Measurements from ENCODE around the gene TAF6. TPM values are rescaled to one million over a fixed set of nuclear protein-coding genes. Genes with fewer than 3 reads are reported as not detected.

The TAF6 gene
- total RNA-seq, 1 experiment from 2014 or later = 62.1 TPM

- DNase-seq (ENCODE audit: low spot score) = no peak
These were observed 23.5 kb downstream of the TAF6 start for GRCh38 chr7:100095704-100096103.

DNA sequence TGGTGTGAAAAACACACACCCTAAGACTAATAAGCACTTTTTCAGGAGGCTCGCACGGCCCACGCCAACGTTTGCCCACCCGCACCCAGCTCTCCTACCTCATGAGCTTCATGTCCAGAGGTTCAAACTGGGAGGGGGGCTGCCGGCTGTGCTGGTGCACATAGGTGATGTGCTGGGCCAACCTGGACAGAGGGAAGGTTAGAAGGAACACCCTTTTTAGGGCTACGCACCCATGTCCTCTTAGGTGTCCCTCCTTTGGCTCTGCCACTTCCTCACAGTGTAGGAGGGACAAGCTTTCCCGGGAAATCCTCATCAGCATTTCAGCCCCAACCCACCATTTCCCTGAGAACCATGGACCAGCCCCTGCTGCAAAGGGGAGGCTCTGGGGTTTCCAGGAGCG is 23.9 kb downstream of the TAF6 start:
- no peak for DNase-seq (ENCODE audit: low spot score)

DNA sequence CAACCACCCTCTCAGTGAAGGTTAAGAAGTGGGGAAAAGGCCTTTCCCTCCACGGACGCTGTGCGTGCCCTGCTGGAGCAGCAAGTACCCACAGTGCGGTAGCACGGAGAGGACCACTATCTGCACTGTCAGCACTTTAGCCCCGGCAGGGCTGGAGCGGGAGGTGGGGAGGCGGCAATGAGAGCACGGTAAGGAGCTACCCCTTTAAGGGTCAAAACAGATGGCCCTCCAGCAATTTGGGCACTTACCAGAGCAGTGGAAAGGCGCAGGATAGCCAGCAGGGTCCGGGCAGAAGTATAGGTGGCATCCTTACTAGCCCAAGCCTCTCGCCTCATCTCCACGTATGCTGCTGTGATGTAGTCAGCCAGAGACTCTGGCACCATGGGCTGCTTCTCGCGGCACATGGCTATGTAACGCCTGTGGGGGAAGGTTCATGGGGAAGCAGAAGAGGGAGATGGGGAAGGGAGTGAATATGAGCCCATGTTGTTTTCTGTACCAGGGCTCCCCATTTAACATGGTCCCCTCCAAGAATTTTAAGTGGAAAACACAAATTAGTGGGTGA is 25.2 kb downstream of the TAF6 start:
- DNase-seq (ENCODE audit: low spot score) = no peak

DNA sequence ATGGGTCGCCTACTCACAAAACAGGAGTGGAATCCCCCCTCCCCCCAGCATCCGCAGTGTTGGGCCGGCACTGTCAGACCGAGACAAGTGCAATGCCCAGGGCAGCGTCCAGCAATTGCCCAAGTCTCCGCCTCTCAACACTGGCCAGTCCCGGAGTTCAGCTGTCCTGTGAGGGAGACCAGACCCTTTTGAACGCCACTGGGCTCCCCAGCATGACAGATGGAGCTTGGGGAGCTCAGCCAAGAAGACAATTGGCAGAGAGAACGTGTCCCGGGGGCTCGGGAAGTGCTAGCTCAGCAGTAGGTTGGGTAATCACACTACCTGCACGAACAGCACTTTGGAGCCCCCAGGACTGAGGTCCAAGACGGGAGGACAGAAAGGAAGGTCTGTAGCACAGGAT is 25.7 kb downstream of the TAF6 start:
- no peak for DNase-seq (ENCODE audit: low spot score)

- DNase-seq (ENCODE audit: low spot score) = no peak
These were observed 26.1 kb downstream of the TAF6 start for GRCh38 chr7:100093054-100093453.

DNA sequence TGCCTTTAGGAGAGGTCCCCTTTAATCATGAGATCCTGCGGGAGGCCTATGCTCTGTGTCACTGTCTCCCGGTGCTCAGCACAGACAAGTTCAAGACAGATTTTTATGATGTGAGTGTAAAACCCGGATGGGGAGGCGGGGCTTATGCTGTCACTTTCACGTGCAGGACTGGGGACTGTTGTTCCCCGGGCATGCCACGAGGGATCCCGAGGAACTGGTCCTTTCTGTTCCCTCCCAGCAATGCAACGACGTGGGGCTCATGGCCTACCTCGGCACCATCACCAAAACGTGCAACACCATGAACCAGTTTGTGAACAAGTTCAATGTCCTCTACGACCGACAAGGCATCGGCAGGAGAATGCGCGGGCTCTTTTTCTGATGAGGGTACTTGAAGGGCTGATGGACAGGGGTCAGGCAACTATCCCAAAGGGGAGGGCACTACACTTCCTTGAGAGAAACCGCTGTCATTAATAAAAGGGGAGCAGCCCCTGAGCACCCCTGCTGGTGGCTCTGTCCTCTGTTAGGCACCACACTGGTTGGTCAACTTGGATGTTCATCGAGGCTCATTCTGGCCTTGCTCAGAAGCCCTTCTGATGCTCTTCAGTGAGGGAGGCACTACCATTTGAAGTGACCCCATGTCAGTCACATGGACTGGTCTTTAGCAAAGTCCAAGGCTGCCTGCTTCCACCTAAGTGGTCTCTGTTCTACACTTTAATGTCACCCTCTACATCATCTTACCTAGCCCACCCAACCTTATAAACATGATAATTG is 27.6 kb downstream of the TAF6 start:
- no peak for DNase-seq (ENCODE audit: low spot score)

DNA sequence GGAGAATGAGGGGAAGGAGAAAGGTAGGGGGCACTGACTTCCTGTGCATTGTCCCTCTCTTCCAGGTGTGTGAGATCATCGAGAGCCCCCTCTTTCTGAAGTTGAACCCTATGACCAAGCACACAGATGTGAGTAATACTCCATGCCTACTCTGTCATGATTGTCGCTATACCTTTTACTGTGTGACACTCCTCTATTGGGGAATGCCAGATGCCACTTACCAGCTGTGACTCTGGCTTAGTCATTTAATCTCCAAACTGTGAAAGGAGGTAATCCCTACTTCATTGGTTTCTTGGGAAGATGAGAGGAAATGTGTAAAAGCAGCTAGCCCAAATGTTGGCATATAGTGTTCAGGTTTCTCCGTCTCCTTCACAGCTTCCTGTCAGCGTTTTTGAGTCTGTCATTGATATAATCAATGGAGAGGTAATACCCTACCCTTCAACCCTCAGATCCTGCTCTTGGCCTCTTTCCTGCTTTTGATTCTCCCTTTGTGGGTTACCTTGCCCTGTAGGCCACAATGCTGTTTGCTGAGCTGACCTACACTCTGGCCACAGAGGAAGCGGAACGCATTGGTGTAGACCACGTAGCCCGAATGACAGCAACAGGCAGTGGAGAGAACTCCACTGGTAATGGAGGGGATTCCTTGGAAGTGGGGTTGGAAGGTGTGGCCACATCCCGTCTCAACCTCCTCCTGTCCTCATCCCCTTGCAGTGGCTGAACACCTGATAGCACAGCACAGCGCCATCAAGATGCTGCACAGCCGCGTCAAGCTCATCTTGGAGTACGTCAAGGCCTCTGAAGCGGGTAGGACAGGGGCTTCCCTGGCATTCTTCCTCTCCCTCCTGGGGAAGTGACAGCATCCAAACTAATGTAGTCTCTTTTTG is 28.4 kb downstream of the TAF6 start:
- DNase-seq (ENCODE audit: low spot score) = no peak

- no peak for DNase-seq (ENCODE audit: low spot score)
These were observed 29.5 kb downstream of the TAF6 start for GRCh38 chr7:100089458-100090196.

- DNase-seq (ENCODE audit: low spot score) = peak; percentile 64
These were observed 30.3 kb downstream of the TAF6 start, which contains the start of gene COPS6 for GRCh38 chr7:100088621-100089457. Gene COPS6, plus strand, starts transcription at chr7:100088969. Its CDS starts 22 bp downstream, at chr7:100088991.

GRCh38 chr7:100088095-100088620 is 31.0 kb downstream of the TAF6 start:
- DNase-seq (ENCODE audit: low spot score) = no peak

GRCh38 chr7:100087055-100087750 is 32.0 kb downstream of the TAF6 start:
- DNase-seq (ENCODE audit: low spot score) = peak; percentile 65

GRCh38 chr7:100085515-100085914 is 33.6 kb downstream of the TAF6 start:
- DNase-seq (ENCODE audit: low spot score) = no peak

GRCh38 chr7:100082978-100083377 is 36.2 kb downstream of the TAF6 start:
- no peak for DNase-seq (ENCODE audit: low spot score)

DNA sequence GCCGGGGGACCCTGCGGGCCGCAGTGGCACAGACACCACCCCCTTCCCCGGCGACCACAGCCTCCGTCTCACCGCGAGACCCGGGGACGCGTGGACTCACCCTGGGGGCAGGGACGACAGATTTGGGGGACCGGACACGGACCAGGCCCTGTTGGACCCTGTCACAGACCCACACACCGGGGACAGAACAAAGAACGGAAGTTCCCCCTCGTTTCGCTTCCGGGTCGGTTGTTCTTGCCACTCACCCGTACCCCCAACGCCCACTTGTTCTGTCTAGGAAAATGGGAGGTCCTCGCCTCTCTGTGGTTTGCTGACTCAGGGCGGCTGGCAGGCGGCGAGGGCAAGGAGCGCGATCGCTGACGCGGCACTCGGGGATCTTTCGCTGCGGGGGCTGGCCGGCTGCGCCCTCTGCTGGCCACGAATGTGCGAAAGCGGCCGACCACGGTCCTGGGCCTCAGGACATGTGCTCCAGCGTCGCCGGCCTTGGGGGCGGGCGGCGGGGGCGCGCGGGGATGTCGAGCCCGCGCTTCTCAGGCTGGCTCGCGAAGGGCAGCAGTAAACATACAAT is 37.5 kb downstream of the TAF6 start, which contains the start of gene ZNF3:
ZNF3 (minus strand) TSS at position 189 of the 568 bp plus-strand sequence. CDS start 4,366 bp downstream, outside the sequence.
- peak; percentile 99 for DNase-seq (ENCODE audit: low spot score)

DNA sequence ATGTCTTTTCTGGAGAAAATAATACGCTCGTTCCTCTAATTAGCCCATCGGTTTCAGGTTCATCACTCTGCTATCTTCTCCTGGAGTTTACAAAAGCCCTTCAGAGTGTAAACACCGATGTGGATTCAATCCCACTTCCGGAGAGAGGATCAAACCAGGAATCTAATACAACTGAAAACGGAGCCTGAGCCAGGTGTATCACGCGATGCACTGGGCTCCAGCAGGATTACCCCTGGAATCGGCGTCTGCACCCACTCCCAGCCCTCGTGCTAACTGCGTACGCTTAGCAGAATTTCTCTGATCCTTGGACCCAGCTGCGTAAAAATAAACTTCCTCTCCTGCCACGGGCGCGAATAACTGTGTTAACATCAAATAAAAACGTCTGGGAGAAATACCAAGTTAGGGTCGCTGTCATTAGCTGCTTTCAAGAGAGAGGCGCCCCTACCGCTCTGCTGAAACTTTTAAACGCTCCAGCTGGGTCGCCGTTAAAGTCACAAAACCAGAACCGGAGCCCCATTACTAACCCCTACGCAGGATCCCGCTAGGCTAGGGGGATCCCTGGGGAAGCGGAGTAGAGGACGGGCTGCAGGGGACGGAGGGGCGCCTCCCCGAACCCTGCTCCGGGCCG is 38.1 kb downstream of the TAF6 start:
- DNase-seq (ENCODE audit: low spot score) = no peak

DNA sequence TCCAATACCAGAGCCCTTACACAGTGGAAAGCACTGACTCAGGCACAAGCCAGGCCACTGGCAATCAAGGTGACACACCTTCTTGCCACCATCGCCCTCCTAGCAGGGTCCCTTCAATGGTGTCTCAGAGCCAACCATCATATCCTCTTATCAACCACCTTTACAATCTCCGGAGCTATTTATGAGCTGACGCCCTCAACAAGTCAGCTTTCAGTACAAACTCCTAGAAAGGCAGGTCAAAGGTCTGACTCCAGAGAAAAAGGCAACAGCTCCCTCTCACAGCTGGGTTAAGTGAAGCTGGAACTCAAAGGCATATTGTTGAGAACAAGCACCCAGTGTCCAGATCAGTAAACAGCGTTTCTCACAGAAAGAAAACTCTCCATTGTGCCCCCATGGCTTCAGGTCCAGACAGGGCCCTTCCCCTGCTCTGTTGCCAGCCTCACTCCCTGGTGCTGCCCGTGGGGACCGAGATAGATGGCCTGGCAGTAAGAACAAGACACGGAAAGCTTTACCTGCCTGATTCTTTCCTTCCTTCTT is 40.1 kb downstream of the TAF6 start:
- DNase-seq (ENCODE audit: low spot score) = no peak

DNA sequence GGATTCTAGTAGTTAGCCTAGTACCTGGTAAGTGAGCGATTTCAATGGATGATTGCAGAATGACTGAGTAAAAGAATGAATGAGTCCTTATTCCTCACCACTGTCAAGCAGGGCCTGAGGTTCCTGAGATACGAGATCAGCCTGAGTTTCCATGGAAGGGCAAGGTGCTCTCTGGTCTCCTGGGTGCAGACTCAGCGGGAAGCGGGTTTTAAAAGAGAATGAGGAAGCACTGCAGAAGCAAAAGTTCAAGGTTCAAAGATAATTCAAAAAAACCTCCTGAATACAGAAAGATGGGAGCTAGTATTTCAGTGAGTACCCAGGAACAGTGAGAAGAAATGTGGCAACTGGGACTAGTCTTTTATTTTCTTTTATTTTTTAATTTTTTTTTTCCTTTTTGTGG is 42.0 kb downstream of the TAF6 start:
- no peak for DNase-seq (ENCODE audit: low spot score)

DNA sequence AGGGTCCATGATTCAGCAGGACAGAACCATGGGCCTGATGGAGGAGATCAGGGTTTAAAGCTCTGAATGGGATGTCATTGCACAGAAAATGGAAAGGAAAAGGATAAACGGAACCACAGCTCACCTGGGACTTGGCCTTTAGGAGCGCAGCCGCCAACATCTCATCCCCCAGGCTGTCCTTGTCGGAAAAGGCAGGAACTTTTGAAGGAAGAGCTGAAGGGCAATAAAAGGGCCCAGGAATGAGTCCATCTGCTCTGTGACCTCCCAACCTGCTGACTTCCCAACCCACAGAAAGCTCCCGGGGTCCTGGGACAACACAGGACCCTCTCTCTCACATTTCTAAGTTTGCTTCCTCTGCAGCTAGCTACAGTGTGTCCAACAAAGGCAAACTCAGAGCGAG is 43.7 kb downstream of the TAF6 start:
- DNase-seq (ENCODE audit: low spot score) = no peak

DNA sequence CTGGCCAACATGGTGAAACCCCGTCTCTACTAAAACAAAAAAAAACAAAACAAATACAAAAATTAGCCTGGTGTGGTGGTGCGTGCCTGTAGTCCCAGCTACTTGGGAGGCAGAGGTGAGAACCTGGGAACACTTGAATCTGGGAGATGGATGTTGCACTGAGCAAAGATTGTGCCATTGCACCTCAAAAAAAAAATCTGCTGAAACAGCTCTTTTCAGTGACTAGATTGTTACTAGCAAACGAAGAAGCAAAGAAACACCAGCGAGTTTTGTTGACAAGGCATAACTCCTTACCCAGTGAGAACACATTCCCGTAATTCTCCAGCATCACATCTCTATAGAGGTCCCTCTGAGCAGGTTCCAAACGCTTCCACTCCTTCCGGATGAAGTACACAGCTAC is 44.3 kb downstream of the TAF6 start:
- DNase-seq (ENCODE audit: low spot score) = no peak
